GM21717 (cell line): ENCODE data around the gene GPC2.
"Not testable (repeated sequence)": the region's sequence is repeated elsewhere in the genome, so short reads cannot be mapped to it uniquely, and the experiment has no call there.

ENCODE experiments used
- ATAC-seq: cut with Tn5 transposase; IDR thresholded peaks from one replicate; pipeline ENCODE4 v1.9.1; 2021; ENCODE audit warnings: mild to moderate bottlenecking, moderate library complexity; ENCODE audit not compliant: unreplicated experiment

Gene GPC2

DNA sequence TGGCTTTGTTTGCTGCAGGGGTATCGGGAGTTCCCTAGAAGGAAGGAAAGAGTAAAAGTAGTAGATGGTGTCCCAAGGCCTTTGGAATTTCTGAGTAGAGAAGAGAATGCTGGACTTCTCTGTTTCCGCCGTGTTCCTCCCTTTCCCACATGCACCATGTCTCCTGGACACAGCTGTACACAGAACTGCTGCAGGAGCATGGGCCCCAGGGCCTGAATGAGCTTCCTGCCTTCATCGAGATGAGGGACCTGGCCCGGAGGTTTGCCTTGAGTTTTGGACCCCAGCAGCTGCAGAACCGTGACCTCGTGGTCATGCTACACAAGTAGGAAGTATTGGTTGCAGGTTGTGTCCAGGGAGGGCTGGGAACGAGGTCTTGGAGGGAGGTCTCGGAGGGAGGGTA lies 27.3 kb upstream of the GPC2 start:
- no peak for ATAC-seq

DNA sequence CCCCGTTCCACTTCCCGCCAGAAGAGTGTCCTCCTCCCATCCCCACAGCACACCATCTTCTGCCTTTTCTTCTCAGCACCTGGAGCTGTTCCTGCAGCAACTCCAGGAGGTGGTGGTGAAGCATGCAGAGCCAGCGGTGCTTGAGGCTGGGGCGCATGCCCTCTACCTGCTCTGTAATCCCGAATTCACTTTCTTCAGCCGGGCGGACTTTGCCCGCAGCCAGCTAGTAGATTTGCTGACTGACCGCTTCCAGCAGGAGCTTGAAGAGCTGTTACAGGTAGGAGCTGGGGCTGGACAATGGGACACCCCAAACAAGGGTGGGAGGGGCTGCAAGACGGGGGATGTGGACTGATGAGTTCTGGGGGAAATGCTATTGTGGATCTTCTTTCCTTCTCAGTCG lies 23.5 kb upstream of the GPC2 start:
- no peak for ATAC-seq

- ATAC-seq, result no peak
Observed at GRCh38 chr7:100198266-100198665, 21.1 kb upstream of the GPC2 start.

DNA sequence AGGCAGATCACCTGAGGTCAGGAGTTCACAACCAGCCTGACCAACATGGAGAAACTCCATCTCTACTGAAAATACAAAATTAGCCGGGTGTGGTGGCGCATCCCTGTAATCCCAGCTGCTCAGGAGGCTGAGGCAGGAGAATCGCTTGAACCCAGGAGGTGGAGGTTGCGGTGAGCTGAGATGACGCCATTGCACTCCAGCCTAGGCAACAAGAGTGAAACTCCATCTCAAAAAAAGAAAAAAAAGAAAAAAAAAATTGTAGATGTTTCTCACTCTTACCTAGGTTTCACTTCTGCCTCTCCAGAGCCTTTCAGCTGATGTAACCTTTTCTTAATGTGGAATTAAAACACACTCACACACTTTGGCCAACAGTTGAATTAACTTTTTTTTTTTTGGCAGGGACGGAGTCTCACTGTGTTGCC lies 18.7 kb upstream of the GPC2 start:
- not testable (repeated sequence) for ATAC-seq

GRCh38 chr7:100195222-100195621 lies 18.0 kb upstream of the GPC2 start:
- ATAC-seq, result no peak

DNA sequence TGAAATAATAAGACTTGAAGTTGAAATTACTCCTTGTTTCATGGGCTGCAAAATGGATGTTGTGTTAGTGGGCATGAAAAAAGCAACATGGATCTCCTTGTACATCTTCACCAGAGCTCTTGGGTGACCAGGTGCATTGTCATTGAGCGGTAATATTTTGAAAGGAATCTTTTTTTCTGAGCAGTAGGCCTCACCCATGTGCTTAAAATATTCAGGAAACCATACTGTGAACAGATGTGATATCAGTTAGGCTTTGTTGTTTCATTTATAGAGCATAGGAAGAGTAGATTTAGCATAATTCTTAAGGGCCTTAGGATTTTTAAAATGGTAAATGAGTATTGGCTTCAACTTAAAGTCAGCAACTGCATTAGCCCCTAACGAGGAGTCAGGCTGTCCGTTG lies 15.8 kb upstream of the GPC2 start:
- ATAC-seq, result no peak

DNA sequence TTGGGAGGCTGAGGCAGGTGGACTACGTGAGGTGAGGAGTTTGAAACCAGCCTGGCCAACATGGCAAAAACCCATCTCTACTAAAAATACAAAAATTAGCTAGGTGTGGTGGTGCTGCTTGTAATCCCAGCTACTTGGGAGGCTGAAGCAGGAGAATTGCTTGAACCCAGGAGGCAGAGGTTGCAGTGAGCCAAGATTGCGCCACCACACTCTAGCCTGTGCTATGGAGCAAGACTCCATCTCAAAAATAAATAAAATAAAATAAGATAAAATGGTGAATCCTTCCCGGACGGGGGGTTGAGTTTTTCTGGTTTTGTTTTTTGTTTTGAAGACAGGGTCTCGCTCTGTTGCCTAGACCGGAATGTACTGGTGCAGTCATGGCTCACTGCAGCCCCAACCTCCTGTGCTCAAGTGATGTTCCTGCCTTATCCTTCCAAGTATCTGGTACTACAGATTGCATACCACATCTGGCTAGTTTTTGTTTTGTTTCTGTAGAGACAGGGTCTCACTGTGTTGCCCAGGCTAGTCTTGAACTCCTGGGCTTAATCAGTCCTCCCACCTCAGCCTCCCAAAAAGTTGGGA lies 15.2 kb upstream of the GPC2 start:
- ATAC-seq, result not testable (repeated sequence)

DNA sequence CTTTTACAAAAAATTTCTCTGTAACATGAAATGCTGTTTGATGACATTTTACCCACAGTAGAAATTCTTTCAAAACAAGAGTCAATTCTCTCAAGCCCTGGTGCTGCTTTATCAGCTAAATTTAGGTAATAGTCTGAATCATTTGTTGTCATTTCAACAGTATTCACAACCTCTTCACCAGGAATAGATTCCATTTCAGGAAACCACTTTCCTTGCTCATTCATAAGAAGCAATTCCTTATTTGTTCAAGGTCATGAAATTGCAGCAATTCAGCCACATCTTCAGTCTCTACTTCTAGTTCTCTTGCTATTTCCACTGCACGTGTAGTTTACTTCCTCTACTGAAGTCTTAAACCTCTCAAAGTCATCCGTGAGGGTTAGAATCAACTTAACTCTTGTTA lies 14.6 kb upstream of the GPC2 start:
- no peak for ATAC-seq

- ATAC-seq, result peak; percentile 50
Observed at GRCh38 chr7:100190048-100190711, 13.0 kb upstream of the GPC2 start.

- no peak for ATAC-seq
Observed at GRCh38 chr7:100189061-100189460, 11.9 kb upstream of the GPC2 start.

DNA sequence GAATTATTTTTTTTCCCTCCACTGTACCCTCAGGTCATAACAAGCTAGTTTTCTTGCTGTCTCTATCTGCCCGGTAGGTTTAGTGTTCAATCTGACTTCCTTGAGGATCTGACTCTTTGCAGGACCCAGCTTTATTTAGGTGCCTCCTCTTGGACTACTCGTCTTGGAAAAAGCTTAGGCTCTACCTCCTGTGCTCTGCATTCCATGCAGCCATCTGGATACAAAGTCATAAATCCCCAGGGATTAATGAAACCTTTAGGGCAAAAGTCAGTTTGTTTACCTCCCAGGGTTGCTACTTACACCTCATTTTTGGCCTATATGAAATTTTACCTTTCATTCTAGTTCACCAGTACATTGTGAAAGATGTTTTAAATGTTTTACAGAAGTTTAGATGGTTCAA lies 8.5 kb upstream of the GPC2 start:
- no peak for ATAC-seq

DNA sequence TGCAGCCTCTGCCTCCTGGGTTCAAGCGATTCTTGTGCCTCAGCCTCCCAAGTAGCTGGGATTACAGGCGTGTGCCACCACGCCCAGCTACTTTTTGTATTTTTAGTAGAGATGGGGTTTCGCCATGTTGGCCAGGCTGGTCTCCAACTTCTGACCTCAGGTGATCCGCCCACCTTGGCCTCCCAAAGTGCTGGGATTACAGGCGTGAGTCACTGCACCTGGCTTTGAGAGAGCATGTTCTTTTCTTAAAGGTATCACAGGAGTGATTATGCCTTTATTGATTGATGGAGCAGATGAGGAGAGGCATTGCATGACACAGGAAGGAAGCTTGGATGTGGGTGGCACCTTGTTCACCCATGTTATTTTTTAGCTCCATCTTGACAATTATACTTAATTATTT lies 5.9 kb upstream of the GPC2 start:
- ATAC-seq, result not testable (repeated sequence)

DNA sequence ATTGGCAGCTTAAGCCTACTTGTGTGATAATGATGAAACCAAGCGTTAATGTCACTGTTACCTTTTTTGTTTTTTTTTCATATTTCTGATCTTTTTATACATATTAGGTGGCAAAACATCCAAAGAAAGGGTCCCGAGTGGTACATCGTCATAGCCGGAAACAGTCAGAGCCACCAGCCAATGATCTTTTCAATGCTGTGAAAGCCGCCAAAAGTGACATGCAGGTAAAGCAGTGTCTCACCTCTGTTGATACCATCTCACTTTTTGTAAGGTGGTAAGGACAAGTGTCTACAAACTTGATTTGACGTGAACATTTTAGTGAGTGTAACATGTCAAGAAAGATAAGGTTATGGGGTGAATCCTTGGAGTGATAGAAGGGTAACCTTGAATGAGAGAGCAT lies 5.4 kb upstream of the GPC2 start:
- not testable (repeated sequence) for ATAC-seq

DNA sequence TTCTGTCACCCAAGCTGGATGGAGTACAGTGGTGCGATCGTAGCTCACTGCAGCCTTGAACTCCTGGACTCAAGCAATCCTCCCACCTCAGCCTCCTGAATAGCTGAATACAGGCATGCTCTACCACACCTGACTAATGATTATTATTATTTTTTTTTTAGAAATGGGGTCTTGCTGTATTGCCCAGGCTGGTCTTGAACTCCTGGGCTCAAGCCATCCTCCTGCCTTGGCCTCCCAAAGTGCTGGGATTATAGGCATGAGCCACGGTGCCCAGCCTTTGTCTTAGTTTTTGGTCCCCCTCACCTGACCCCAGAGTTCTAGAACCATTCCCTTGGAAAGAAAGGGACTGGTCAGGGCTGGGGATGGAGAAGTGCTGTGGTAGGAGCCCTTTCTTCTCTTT lies 2.9 kb upstream of the GPC2 start:
- not testable (repeated sequence) for ATAC-seq

GRCh38 chr7:100176096-100177044 lies 811 bp downstream of the GPC2 start:
- ATAC-seq, result no peak

GRCh38 chr7:100175296-100175935 lies 1.8 kb downstream of the GPC2 start:
- ATAC-seq, result no peak

- no peak for ATAC-seq
Observed at GRCh38 chr7:100174582-100174981, 2.6 kb downstream of the GPC2 start.

DNA sequence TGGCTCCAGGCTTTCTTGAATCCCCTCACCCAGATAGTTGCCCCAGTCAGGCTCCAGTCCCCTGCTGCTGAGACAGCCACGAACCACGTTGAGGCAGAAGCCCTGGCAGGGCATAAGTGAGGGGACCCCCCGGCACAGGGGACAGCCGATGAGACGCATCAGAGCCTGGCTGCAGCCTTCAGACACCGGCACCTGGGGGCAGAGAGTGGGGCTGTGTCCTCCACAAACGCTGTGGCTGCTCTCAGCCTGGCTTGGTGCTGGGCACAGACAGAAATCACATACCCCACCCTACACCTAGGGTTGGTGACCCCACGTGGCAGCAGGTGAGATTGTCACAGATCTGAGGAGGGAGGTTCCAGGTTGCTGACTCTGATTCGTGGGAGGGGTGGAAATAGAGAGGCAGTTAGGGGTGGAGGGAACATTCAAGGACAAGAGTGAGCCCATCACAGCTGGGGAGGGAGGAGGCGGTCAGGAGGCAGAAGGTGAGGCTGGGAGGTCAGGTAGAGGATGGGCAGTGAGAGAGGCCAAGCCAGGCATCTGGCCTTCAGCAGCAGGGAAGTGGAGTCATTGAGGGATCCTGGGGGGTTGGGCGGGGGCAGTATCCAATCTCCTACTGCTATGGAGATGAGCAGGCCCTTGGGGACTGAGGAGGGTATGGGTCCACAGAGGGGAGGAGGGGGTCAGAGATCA lies 3.2 kb downstream of the GPC2 start:
- no peak for ATAC-seq

DNA sequence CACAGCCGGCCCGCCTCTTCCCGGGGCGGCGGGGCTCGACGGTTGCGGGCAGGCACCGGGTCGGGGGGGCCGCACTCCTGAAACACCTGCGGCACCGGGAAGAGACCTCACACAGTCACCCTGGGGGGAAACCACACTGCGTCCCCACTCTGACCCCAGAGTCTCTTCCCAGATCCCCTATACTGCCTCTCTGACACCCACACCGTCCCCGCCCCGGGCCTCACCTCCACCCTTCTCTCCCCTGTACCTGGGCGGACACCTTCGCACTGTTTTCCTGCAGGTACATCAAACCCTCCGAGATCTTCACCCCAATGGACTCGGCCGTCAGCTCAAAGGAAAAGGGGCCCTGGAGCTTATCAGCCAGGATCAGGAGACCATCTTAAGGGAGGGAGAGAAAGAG lies 5.3 kb downstream of the GPC2 start:
- ATAC-seq, result no peak

DNA sequence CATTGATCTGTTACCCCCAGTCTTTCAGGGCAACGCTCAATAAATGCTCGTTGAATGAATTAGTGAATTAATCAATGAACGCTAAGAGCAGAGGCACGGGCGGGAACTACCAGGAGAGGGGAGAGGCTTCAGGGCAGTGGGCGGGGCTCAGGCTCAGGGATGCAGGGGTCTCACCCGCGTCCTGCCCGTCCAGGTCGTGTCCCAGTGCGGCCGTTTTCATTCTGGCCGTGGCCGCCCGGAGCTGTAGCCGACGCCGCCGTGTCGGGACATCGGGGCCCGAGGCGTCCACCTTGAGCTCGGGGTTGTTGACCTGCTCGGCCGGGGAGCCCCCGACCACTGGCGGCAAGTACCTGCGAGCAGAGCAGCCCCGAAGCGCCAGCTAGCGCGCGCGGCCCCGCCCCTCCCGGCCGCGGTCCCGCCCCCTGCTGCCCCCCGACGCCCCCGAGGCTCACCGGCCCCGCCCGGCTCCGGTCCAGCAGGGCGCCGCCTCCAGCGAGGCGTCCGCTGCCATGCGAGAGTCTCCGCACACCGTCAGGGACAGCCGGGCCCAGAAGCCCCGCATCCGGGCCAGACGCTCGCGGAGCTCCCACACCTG lies 6.0 kb downstream of the GPC2 start:
- no peak for ATAC-seq
